Measurements from ENCODE around the gene JAKMIP1.

Gene JAKMIP1

GRCh38 chr4:6228158-6229067 lies 28.1 kb upstream of the JAKMIP1 start:
- H3K27ac ChIP-seq (ENCODE audit: low read depth, low read length) = no peak overlapping the region

GRCh38 chr4:6227412-6228157 lies 27.2 kb upstream of the JAKMIP1 start:
- no peaks in the 10 kb centered on the region for H3K4me1 ChIP-seq (ENCODE audit: control insufficient read depth in 1 of 2, insufficient read depth in 2 of 2, low read length in 2 of 2)
- no peak overlapping the region for H3K9ac ChIP-seq (ENCODE audit: low read depth in 1 of 2, low read length in 2 of 2)
- H3K9me3 ChIP-seq (ENCODE audit: control insufficient read depth in 1 of 2, low read length in 2 of 2) = peaks cover 0 to 1% of the 10 kb centered on the region in 2 donors
- peaks cover 7 to 11% of the 10 kb centered on the region in 2 donors for H3K27me3 ChIP-seq (ENCODE audit: control insufficient read depth in 1 of 2, insufficient read depth in 2 of 2, low read length in 2 of 2)
- H3K4me3 ChIP-seq (ENCODE audit: low read depth in 1 of 2, low read length in 2 of 2) = no peak overlapping the region
- H3K27ac ChIP-seq (ENCODE audit: low read depth, low read length) = no peak overlapping the region
- no peaks in the 10 kb centered on the region for H3K36me3 ChIP-seq (ENCODE audit: control insufficient read depth in 1 of 2, insufficient read depth in 2 of 2, low read length in 2 of 2)

More at GRCh38 chr4:6228158-6229067, 28.1 kb upstream of the JAKMIP1 start:
- H3K9me3 ChIP-seq (ENCODE audit: control insufficient read depth in 1 of 2, low read length in 2 of 2) = no peaks in the 10 kb centered on the region
- H3K27me3 ChIP-seq (ENCODE audit: control insufficient read depth in 1 of 2, insufficient read depth in 2 of 2, low read length in 2 of 2) = peaks cover 3 to 8% of the 10 kb centered on the region in 2 donors
- no peak overlapping the region for H3K9ac ChIP-seq (ENCODE audit: low read depth in 1 of 2, low read length in 2 of 2)
- no peaks in the 10 kb centered on the region for H3K36me3 ChIP-seq (ENCODE audit: control insufficient read depth in 1 of 2, insufficient read depth in 2 of 2, low read length in 2 of 2)
- no peaks in the 10 kb centered on the region for H3K4me1 ChIP-seq (ENCODE audit: control insufficient read depth in 1 of 2, insufficient read depth in 2 of 2, low read length in 2 of 2)
- H3K4me3 ChIP-seq (ENCODE audit: low read depth in 1 of 2, low read length in 2 of 2) = no peak overlapping the region

GRCh38 chr4:6226506-6226905 lies 26.2 kb upstream of the JAKMIP1 start:
- Histone ChIP-seq H3K36me3 (ENCODE audit: control insufficient read depth in 1 of 2, insufficient read depth in 2 of 2, low read length in 2 of 2) (no peaks in the 10 kb centered on the region), H3K4me3 (ENCODE audit: low read depth in 1 of 2, low read length in 2 of 2) (no peak overlapping the region), H3K27me3 (ENCODE audit: control insufficient read depth in 1 of 2, insufficient read depth in 2 of 2, low read length in 2 of 2) (peaks cover 11 to 18% of the 10 kb centered on the region in 2 donors), H3K27ac (ENCODE audit: low read depth, low read length) (no peak overlapping the region), H3K9ac (ENCODE audit: low read depth in 1 of 2, low read length in 2 of 2) (no peak overlapping the region), H3K4me1 (ENCODE audit: control insufficient read depth in 1 of 2, insufficient read depth in 2 of 2, low read length in 2 of 2) (no peaks in the 10 kb centered on the region), H3K9me3 (ENCODE audit: control insufficient read depth in 1 of 2, low read length in 2 of 2) (peaks cover 0 to 5% of the 10 kb centered on the region in 2 donors)

GRCh38 chr4:6225469-6225868 lies 25.1 kb upstream of the JAKMIP1 start:
- H3K36me3 ChIP-seq (ENCODE audit: control insufficient read depth in 1 of 2, insufficient read depth in 2 of 2, low read length in 2 of 2) = no peaks in the 10 kb centered on the region
- H3K27ac ChIP-seq (ENCODE audit: low read depth, low read length) = no peak overlapping the region
- H3K4me3 ChIP-seq (ENCODE audit: low read depth in 1 of 2, low read length in 2 of 2) = no peak overlapping the region
- peaks cover 15 to 26% of the 10 kb centered on the region in 2 donors for H3K27me3 ChIP-seq (ENCODE audit: control insufficient read depth in 1 of 2, insufficient read depth in 2 of 2, low read length in 2 of 2)
- H3K9ac ChIP-seq (ENCODE audit: low read depth in 1 of 2, low read length in 2 of 2) = no peak overlapping the region
- peaks cover 0 to 5% of the 10 kb centered on the region in 2 donors for H3K9me3 ChIP-seq (ENCODE audit: control insufficient read depth in 1 of 2, low read length in 2 of 2)
- H3K4me1 ChIP-seq (ENCODE audit: control insufficient read depth in 1 of 2, insufficient read depth in 2 of 2, low read length in 2 of 2) = no peaks in the 10 kb centered on the region

- Histone ChIP-seq H3K27me3 (ENCODE audit: control insufficient read depth in 1 of 2, insufficient read depth in 2 of 2, low read length in 2 of 2) (peaks cover 15 to 26% of the 10 kb centered on the region in 2 donors), H3K4me3 (ENCODE audit: low read depth in 1 of 2, low read length in 2 of 2) (no peak overlapping the region), H3K27ac (ENCODE audit: low read depth, low read length) (no peak overlapping the region), H3K36me3 (ENCODE audit: control insufficient read depth in 1 of 2, insufficient read depth in 2 of 2, low read length in 2 of 2) (no peaks in the 10 kb centered on the region), H3K9ac (ENCODE audit: low read depth in 1 of 2, low read length in 2 of 2) (no peak overlapping the region), H3K9me3 (ENCODE audit: control insufficient read depth in 1 of 2, low read length in 2 of 2) (peaks cover 0 to 5% of the 10 kb centered on the region in 2 donors), H3K4me1 (ENCODE audit: control insufficient read depth in 1 of 2, insufficient read depth in 2 of 2, low read length in 2 of 2) (no peaks in the 10 kb centered on the region)
These were observed 24.4 kb upstream of the JAKMIP1 start for GRCh38 chr4:6224735-6225134.

- Histone ChIP-seq H3K4me1 (ENCODE audit: control insufficient read depth in 1 of 2, insufficient read depth in 2 of 2, low read length in 2 of 2) (no peaks in the 10 kb centered on the region), H3K27me3 (ENCODE audit: control insufficient read depth in 1 of 2, insufficient read depth in 2 of 2, low read length in 2 of 2) (peaks cover 15 to 31% of the 10 kb centered on the region in 2 donors), H3K27ac (ENCODE audit: low read depth, low read length) (no peak overlapping the region), H3K9me3 (ENCODE audit: control insufficient read depth in 1 of 2, low read length in 2 of 2) (peaks cover 0 to 5% of the 10 kb centered on the region in 2 donors), H3K4me3 (ENCODE audit: low read depth in 1 of 2, low read length in 2 of 2) (no peak overlapping the region), H3K36me3 (ENCODE audit: control insufficient read depth in 1 of 2, insufficient read depth in 2 of 2, low read length in 2 of 2) (no peaks in the 10 kb centered on the region), H3K9ac (ENCODE audit: low read depth in 1 of 2, low read length in 2 of 2) (no peak overlapping the region)
These were observed 22.5 kb upstream of the JAKMIP1 start for GRCh38 chr4:6222761-6223292.

- no peak overlapping the region for H3K9ac ChIP-seq (ENCODE audit: low read depth in 1 of 2, low read length in 2 of 2)
These were observed 21.8 kb upstream of the JAKMIP1 start for GRCh38 chr4:6221851-6222760.

GRCh38 chr4:6221301-6221850 lies 21.0 kb upstream of the JAKMIP1 start:
- Histone ChIP-seq H3K27ac (ENCODE audit: low read depth, low read length) (no peak overlapping the region), H3K27me3 (ENCODE audit: control insufficient read depth in 1 of 2, insufficient read depth in 2 of 2, low read length in 2 of 2) (peaks cover 15 to 31% of the 10 kb centered on the region in 2 donors), H3K4me3 (ENCODE audit: low read depth in 1 of 2, low read length in 2 of 2) (no peak overlapping the region)

More at GRCh38 chr4:6221851-6222760, 21.8 kb upstream of the JAKMIP1 start:
- Histone ChIP-seq H3K4me1 (ENCODE audit: control insufficient read depth in 1 of 2, insufficient read depth in 2 of 2, low read length in 2 of 2) (no peaks in the 10 kb centered on the region), H3K27me3 (ENCODE audit: control insufficient read depth in 1 of 2, insufficient read depth in 2 of 2, low read length in 2 of 2) (peaks cover 15 to 31% of the 10 kb centered on the region in 2 donors), H3K27ac (ENCODE audit: low read depth, low read length) (no peak overlapping the region), H3K4me3 (ENCODE audit: low read depth in 1 of 2, low read length in 2 of 2) (no peak overlapping the region), H3K9me3 (ENCODE audit: control insufficient read depth in 1 of 2, low read length in 2 of 2) (peaks cover 0 to 5% of the 10 kb centered on the region in 2 donors), H3K36me3 (ENCODE audit: control insufficient read depth in 1 of 2, insufficient read depth in 2 of 2, low read length in 2 of 2) (no peaks in the 10 kb centered on the region)

GRCh38 chr4:6217716-6218381 lies 17.5 kb upstream of the JAKMIP1 start:
- Histone ChIP-seq H3K36me3 (ENCODE audit: control insufficient read depth in 1 of 2, insufficient read depth in 2 of 2, low read length in 2 of 2) (no peaks in the 10 kb centered on the region), H3K27me3 (ENCODE audit: control insufficient read depth in 1 of 2, insufficient read depth in 2 of 2, low read length in 2 of 2) (peaks cover 11 to 23% of the 10 kb centered on the region in 2 donors), H3K9ac (ENCODE audit: low read depth in 1 of 2, low read length in 2 of 2) (no peak overlapping the region), H3K4me3 (ENCODE audit: low read depth in 1 of 2, low read length in 2 of 2) (no peak overlapping the region), H3K4me1 (ENCODE audit: control insufficient read depth in 1 of 2, insufficient read depth in 2 of 2, low read length in 2 of 2) (no peaks in the 10 kb centered on the region), H3K27ac (ENCODE audit: low read depth, low read length) (no peak overlapping the region), H3K9me3 (ENCODE audit: control insufficient read depth in 1 of 2, low read length in 2 of 2) (peaks cover 6 to 7% of the 10 kb centered on the region in 2 donors)

More at GRCh38 chr4:6221301-6221850, 21.0 kb upstream of the JAKMIP1 start:
- Histone ChIP-seq H3K9me3 (ENCODE audit: control insufficient read depth in 1 of 2, low read length in 2 of 2) (peaks cover 0 to 5% of the 10 kb centered on the region in 2 donors), H3K4me1 (ENCODE audit: control insufficient read depth in 1 of 2, insufficient read depth in 2 of 2, low read length in 2 of 2) (no peaks in the 10 kb centered on the region), H3K36me3 (ENCODE audit: control insufficient read depth in 1 of 2, insufficient read depth in 2 of 2, low read length in 2 of 2) (no peaks in the 10 kb centered on the region), H3K9ac (ENCODE audit: low read depth in 1 of 2, low read length in 2 of 2) (no peak overlapping the region)
